ENCODE results near the gene COL11A2.

GRCh38 chr6:33236852-33237251, 44.6 kb upstream of the COL11A2 start:
- TF ChIP-seq TAF1 (IDR thresholded peaks at IDR 0.05; ENCODE audit: low read depth) (no peak), CREB1 (IDR thresholded peaks at IDR 0.05; ENCODE audit: low read depth) (no peak), MAX (IDR thresholded peaks at IDR 0.05) (no peak), REST (IDR thresholded peaks at IDR 0.05; ENCODE audit: low read depth) (no peak), EP300 (IDR thresholded peaks at IDR 0.05; ENCODE audit: borderline replicate concordance) (no peak), YY1 (IDR thresholded peaks at IDR 0.05; ENCODE audit: low read depth) (no peak), FOXM1 (IDR thresholded peaks at IDR 0.05; ENCODE audit: borderline replicate concordance, low read depth) (no peak)
